Upper lobe of left lung (tissue), 6 donors: ENCODE results near the gene ACAP3. TPM values are rescaled to one million over a fixed set of nuclear protein-coding genes. Genes with fewer than 3 reads are reported as not detected.

ENCODE experiments used
- ATAC-seq, 2 donors: fragments of 200-7000 bp; cut with Tn5 transposase; one replicate each; pipeline ENCODE4 v1.9.1; 2022; ENCODE audit warnings: mild to moderate bottlenecking in 2 of 2, moderate library complexity in 2 of 2; ENCODE audit not compliant: low FRiP score in 2 of 2
- DNase-seq, 2 donors: peaks; one replicate each; pipeline ENCODE4 v3.0.0-alpha.2; 2019 to 2020
- H3K27ac ChIP-seq, 4 donors: fragments of 200-600 bp; sonication (generic); one replicate each; pipeline ENCODE4 v1.5.1; 2016 to 2019
- H3K27me3 ChIP-seq, 4 donors: fragments of 200-600 bp; sonication (generic); one replicate each; pipeline ENCODE4 v1.5.1; 2017 to 2019
- H3K36me3 ChIP-seq, 4 donors: fragments of 200-600 bp; sonication (generic); one replicate each; pipeline ENCODE4 v1.5.1; 2016 to 2019
- H3K4me1 ChIP-seq, 4 donors: fragments of 200-600 bp; sonication (generic); one replicate each; pipeline ENCODE4 v1.5.1; 2018 to 2019
- H3K4me3 ChIP-seq, 4 donors: fragments of 200-600 bp; sonication (generic); one replicate each; pipeline ENCODE4 v1.5.1; 2017 to 2019; ENCODE audit warnings: mild to moderate bottlenecking in 2 of 4, moderate library complexity in 1 of 4
- H3K9me3 ChIP-seq, 4 donors: fragments of 200-600 bp; sonication (generic); one replicate each; pipeline ENCODE4 v1.5.1; 2018 to 2019
- EP300 ChIP-seq, 4 donors: sonication (generic); formaldehyde crosslinking; IDR thresholded peaks; one replicate each; pipeline ENCODE4 v1.5.1; 2017; ENCODE audit warnings: antibody characterized with exemption in 4 of 4, control low read depth in 2 of 4
- POLR2A ChIP-seq, 4 donors: fragments of 450-650 bp; IDR thresholded peaks; one replicate each; pipeline ENCODE4 v1.5.1; 2016 to 2017; ENCODE audit warnings: antibody characterized with exemption in 4 of 4, mild to moderate bottlenecking in 2 of 4
- POLR2AphosphoS5 ChIP-seq, 2 donors: sonication (generic); formaldehyde crosslinking; IDR thresholded peaks; one replicate each; pipeline ENCODE4 v1.5.1; 2017; ENCODE audit warnings: antibody characterized with exemption in 2 of 2
- WGBS, 2 donors: methylation state at CpG; one replicate each; pipeline ENCODE4 v1.1.5; 2017 to 2018; 5-methylcytosine and 5-hydroxymethylcytosine counted together
- total RNA-seq, 6 donors: library from RNA; depleted of rRNA in 4 of 6; stranded (reverse); fragments of >200 nt in 4 of 6; gene quantifications; one replicate each; pipeline versions ENCODE4 v1.1.0 to v1.2.1, GENCODE V29; 2016 to 2021
- TF ChIP-seq, protein P1 (sequence below), 6 experiments: fragments of 450-650 bp in 4 of 6; fragments of 200-600 bp in 2 of 6; sonication (generic) in 2 of 6; IDR thresholded peaks; one replicate each; pipeline ENCODE4 v1.5.1; 2016 to 2019; ENCODE audit warnings: antibody characterized with exemption in 6 of 6
- donor health status: DM: no; HTN: no; CAD: no; lungs with moderate emphysema.
- donor health status: DM: no; HTN: yes; CAD: no; lungs with severe emphysema.

The ACAP3 gene
- total RNA-seq, 6 donors from 2014 or later: 33.5 to 166 (median 60.1) TPM

DNA sequence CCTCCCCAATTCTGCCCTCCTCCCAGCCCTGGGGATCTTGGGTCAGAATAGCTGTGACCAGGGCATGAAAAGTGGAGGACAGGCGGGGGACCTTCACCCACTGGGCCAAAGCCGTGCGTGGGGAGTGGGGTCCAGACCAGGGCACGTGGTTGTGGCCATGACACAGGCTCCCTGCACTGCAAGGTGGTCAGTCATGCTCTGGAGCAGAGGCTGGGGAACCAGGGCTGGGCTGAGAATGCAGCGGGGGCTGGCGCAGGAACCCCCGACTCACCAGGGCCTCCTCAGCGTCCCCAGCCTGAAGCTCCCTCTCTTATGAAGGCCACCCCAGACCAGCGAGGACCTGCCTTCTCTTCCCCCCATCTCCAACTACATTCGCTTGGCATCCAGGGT lies 38.8 kb upstream of the ACAP3 start:
- TF ChIP-seq, protein P1, sequence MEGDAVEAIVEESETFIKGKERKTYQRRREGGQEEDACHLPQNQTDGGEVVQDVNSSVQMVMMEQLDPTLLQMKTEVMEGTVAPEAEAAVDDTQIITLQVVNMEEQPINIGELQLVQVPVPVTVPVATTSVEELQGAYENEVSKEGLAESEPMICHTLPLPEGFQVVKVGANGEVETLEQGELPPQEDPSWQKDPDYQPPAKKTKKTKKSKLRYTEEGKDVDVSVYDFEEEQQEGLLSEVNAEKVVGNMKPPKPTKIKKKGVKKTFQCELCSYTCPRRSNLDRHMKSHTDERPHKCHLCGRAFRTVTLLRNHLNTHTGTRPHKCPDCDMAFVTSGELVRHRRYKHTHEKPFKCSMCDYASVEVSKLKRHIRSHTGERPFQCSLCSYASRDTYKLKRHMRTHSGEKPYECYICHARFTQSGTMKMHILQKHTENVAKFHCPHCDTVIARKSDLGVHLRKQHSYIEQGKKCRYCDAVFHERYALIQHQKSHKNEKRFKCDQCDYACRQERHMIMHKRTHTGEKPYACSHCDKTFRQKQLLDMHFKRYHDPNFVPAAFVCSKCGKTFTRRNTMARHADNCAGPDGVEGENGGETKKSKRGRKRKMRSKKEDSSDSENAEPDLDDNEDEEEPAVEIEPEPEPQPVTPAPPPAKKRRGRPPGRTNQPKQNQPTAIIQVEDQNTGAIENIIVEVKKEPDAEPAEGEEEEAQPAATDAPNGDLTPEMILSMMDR (IDR thresholded peaks at IDR 0.05): no peak
- TF ChIP-seq POLR2AphosphoS5 (IDR thresholded peaks at IDR 0.05) (no peak), POLR2A (IDR thresholded peaks at IDR 0.05) (no peak), EP300 (IDR thresholded peaks at IDR 0.05) (no peak)
- no peak for ATAC-seq
- peaks cover 0 to 5% (median 0%) of the 10 kb centered on the region in 4 donors for H3K36me3 ChIP-seq
- H3K4me3 ChIP-seq: no peak overlapping the region
- no peaks in the 10 kb centered on the region for H3K27me3 ChIP-seq
- H3K27ac ChIP-seq: peak overlapping the region; percentile 40 to 89 (median 72)
- 92 to 100% methylated on average over 6 to 10 of the region's 10 CpGs for WGBS, 2 donors
- H3K4me1 ChIP-seq: peaks cover 33 to 56% (median 48%) of the 10 kb centered on the region in 4 donors
- no peaks in the 10 kb centered on the region for H3K9me3 ChIP-seq
- peak in 1 of 2 donors; percentile 51 for DNase-seq

DNA sequence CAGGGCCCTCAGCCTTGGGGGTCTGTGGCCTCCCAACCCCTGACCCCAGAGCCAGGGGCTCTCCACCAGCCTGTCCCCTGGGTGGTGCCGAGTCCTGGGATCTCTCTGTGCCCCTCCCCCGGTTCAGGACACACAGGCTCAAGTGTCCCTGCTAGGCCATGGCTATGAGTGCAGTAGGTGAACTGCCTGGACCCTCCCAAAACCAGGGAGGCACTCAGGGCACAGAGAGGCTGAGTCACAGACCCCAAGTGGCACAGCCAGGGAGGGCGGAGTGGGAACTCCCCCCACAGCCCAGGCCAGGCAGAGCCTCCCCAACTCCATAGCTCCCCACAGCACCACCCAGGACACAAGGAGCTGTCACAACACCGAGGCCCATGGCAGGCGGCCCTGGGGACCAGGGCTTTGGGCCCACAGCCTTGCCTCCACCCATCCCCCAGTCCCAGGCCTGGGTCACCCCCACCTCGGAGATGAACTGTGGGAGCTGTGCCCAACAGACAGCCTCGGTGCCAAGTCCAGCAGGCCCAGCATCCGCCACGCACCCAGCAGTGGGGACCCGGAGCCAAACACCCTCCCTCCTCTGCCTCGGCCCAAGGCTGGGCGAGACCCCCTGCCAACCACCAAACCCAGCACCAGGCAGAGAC lies 38.2 kb upstream of the ACAP3 start:
- no peak overlapping the region for H3K4me3 ChIP-seq
- no peak for TF ChIP-seq POLR2AphosphoS5 (IDR thresholded peaks at IDR 0.05)
- no peak for TF ChIP-seq POLR2A (IDR thresholded peaks at IDR 0.05)
- no peak for TF ChIP-seq EP300 (IDR thresholded peaks at IDR 0.05)
- TF ChIP-seq, protein P1 (IDR thresholded peaks at IDR 0.05): no peak
- no peak for ATAC-seq
- peaks cover 33 to 53% (median 45%) of the 10 kb centered on the region in 4 donors for H3K4me1 ChIP-seq
- no peaks in the 10 kb centered on the region for H3K9me3 ChIP-seq
- 65 to 67% methylated on average over 3 to 9 of the region's 12 CpGs for WGBS, 2 donors
- H3K27ac ChIP-seq: peak overlapping the region; percentile 40 to 89 (median 72)
- no peaks in the 10 kb centered on the region for H3K27me3 ChIP-seq
- peak in 1 of 2 donors; percentile 65 for DNase-seq
- peaks cover 0 to 10% (median 2%) of the 10 kb centered on the region in 4 donors for H3K36me3 ChIP-seq

DNA sequence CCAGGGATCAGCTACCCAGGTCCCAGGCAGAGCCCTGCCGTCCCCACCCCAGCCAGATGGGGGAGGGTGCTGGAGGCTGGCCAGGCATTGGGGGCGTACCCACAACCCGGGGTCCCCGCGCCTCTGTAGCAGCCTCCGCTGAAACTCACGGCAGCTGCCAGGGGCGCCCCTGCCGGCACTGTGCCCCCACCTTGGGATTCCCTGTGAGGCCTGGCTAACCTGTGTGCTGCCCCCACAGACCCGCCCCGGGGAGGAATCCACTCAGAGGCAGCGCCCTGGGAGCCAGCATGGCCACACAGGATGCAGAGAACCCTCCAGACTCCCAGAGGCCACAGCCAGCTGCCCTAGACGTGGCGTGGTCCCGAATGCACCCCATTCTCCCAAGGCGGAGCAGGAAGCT lies 37.7 kb upstream of the ACAP3 start:
- peak in 1 of 2 donors; percentile 8 for ATAC-seq
- H3K27ac ChIP-seq: peak overlapping the region; percentile 40 to 89 (median 72)
- WGBS, 2 donors: 70 to 75% methylated on average over 2 to 15 of the region's 16 CpGs
- no peaks in the 10 kb centered on the region for H3K9me3 ChIP-seq
- TF ChIP-seq POLR2AphosphoS5 (IDR thresholded peaks at IDR 0.05) (no peak), POLR2A (IDR thresholded peaks at IDR 0.05) (no peak), EP300 (IDR thresholded peaks at IDR 0.05) (no peak)
- TF ChIP-seq, protein P1 (IDR thresholded peaks at IDR 0.05): no peak
- peaks cover 33 to 53% (median 45%) of the 10 kb centered on the region in 4 donors for H3K4me1 ChIP-seq
- DNase-seq: peak; percentile 47 to 83
- H3K4me3 ChIP-seq: peak overlapping the region in 1 of 4 donors; percentile 7
- H3K27me3 ChIP-seq: no peaks in the 10 kb centered on the region
- H3K36me3 ChIP-seq: peaks cover 0 to 16% (median 6%) of the 10 kb centered on the region in 4 donors

DNA sequence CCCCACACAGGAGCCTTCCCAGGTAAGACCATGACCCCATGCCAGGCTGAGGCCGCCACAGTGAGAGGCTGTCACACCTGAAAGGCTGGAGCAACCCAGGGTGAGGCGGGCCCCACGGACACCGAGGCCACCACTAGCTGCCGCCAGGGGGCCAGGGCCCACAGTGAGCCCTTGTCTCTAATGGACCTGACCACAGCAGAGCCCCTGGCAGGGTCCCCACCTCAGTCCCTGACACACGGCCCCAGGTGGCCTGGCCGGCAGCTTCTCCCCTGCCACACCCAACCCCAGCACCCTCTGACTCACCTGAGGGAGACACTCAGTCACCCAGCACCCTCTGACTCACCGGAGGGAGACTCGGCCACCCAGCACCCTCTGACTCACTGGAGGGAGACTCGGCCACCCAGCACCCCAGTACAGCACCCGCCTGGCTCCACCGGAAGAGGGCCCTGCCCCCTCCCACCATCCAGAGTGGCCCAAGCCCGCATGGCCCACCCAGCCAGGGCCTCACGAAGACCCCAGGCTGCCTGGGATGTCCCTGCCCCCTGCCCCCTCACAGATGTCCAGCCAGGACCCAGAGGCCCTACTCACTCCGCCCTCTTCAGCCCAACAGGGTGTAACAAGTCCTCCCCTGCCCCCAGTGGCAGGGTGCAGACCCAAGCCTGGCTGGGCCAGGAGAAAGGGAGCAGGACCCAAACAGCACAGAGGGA lies 37.1 kb upstream of the ACAP3 start:
- DNase-seq (peak; percentile 53 to 86), ATAC-seq (peak; percentile 4 to 37)
- WGBS, 2 donors: 40 to 71% methylated on average over 1 to 13 of the region's 15 CpGs
- Histone ChIP-seq H3K4me1 (peaks cover 33 to 53% (median 45%) of the 10 kb centered on the region in 4 donors), H3K36me3 (peaks cover 0 to 22% (median 12%) of the 10 kb centered on the region in 4 donors), H3K27ac (peak overlapping the region; percentile 40 to 89 (median 72)), H3K27me3 (no peaks in the 10 kb centered on the region), H3K4me3 (peak overlapping the region in 1 of 4 donors; percentile 7), H3K9me3 (no peaks in the 10 kb centered on the region)
- TF ChIP-seq POLR2A (IDR thresholded peaks at IDR 0.05) (no peak), EP300 (IDR thresholded peaks at IDR 0.05) (no peak), POLR2AphosphoS5 (IDR thresholded peaks at IDR 0.05) (no peak)
- TF ChIP-seq, protein P1 (IDR thresholded peaks at IDR 0.05): peak in 3 of 6 experiments; percentile 35 to 57 (median 40)
